ENCODE results near the gene MTTP.

Gene MTTP

DNA sequence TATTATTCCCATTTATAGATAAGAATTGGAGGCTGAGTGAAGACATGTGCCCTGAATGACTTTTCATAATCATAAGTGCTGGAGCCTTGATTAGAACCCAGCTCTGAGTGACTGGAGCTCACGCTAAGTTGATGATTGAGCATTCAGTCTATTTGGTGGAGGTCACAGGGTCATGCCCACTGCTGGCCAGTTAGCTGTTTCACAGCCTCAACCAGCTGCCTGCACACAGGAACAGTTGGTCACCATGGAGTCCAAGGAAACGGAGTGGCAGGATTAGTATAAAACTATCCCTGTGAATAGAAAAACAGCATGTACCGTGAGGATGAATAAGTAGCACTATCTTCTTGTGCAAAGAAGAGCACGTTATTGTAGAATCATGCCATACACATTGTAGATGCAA lies 84.0 kb downstream of the MTTP start:
- no peaks in the 10 kb centered on the region; the same call in 1 of the 2 replicates for H3K27me3 ChIP-seq
- no peaks in the 10 kb centered on the region for H3K36me3 ChIP-seq
- TF ChIP-seq, protein P1, sequence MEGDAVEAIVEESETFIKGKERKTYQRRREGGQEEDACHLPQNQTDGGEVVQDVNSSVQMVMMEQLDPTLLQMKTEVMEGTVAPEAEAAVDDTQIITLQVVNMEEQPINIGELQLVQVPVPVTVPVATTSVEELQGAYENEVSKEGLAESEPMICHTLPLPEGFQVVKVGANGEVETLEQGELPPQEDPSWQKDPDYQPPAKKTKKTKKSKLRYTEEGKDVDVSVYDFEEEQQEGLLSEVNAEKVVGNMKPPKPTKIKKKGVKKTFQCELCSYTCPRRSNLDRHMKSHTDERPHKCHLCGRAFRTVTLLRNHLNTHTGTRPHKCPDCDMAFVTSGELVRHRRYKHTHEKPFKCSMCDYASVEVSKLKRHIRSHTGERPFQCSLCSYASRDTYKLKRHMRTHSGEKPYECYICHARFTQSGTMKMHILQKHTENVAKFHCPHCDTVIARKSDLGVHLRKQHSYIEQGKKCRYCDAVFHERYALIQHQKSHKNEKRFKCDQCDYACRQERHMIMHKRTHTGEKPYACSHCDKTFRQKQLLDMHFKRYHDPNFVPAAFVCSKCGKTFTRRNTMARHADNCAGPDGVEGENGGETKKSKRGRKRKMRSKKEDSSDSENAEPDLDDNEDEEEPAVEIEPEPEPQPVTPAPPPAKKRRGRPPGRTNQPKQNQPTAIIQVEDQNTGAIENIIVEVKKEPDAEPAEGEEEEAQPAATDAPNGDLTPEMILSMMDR (IDR thresholded peaks at IDR 0.05; ENCODE audit: low read depth, low read length) = no peak
- no peaks in the 10 kb centered on the region for H3K9me3 ChIP-seq
- no peak for DNase-seq
- H3K4me1 ChIP-seq = no peaks in the 10 kb centered on the region
- H3K4me3 ChIP-seq (ENCODE audit: low read depth, low read length) = no peak overlapping the region

- H3K9me3 ChIP-seq = no peaks in the 10 kb centered on the region
Observed at GRCh38 chr4:99661907-99662306, 87.3 kb downstream of the MTTP start.

DNA sequence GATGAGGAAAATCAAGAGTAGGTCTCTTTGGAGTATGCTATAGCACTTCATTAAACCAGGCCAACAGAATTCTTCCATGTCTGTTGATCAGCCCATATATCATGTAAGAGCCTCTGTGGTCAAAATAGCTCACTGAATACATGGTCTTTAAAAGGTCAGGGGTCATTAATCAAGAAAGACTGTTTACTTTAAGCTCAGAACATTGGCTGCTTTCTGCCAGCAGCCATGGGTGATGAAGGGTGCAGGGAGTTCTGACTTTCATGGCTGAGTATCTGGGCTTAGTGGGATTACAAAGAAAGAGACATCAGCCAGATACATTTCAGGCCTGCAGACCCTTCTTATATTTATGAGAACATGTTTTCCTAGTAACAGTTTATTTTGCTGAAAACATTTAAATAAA lies 90.1 kb downstream of the MTTP start:
- Histone ChIP-seq H3K4me3 (ENCODE audit: low read depth, low read length) (no peak overlapping the region), H3K9me3 (no peaks in the 10 kb centered on the region), H3K4me1 (no peaks in the 10 kb centered on the region), H3K27me3 (no peaks in the 10 kb centered on the region), H3K36me3 (no peaks in the 10 kb centered on the region)
- no peak for DNase-seq
- TF ChIP-seq, protein P1 (IDR thresholded peaks at IDR 0.05; ENCODE audit: low read depth, low read length) = no peak

More at GRCh38 chr4:99661907-99662306, 87.3 kb downstream of the MTTP start:
- no peaks in the 10 kb centered on the region for H3K4me1 ChIP-seq
- H3K4me3 ChIP-seq (ENCODE audit: low read depth, low read length) = no peak overlapping the region
- DNase-seq = no peak
- TF ChIP-seq, protein P1 (IDR thresholded peaks at IDR 0.05; ENCODE audit: low read depth, low read length) = no peak
- no peaks in the 10 kb centered on the region for H3K36me3 ChIP-seq
- no peaks in the 10 kb centered on the region; the same call in 1 of the 2 replicates for H3K27me3 ChIP-seq

DNA sequence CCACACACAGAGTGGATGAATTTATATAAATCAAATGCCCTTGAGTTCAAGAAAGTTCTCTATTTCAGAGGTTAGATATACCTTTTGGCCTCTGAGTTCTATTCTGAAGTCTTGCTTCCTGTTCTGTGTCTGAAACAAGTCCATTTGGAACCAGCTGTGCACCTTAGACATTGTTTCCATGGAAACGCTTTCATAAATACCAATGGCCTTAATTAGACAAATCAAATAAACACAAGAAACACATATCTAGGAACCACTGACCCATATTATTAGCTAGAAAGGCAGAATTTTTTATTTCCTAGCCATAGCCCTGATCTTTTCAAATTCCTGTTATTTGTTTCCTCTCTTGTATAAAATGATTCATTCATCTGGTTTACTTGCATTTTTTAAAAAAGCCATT lies 91.4 kb downstream of the MTTP start:
- TF ChIP-seq, protein P1 (IDR thresholded peaks at IDR 0.05; ENCODE audit: low read depth, low read length) = no peak
- Histone ChIP-seq H3K9me3 (no peaks in the 10 kb centered on the region), H3K4me1 (no peaks in the 10 kb centered on the region), H3K27me3 (no peaks in the 10 kb centered on the region), H3K4me3 (ENCODE audit: low read depth, low read length) (no peak overlapping the region), H3K36me3 (no peaks in the 10 kb centered on the region)
- DNase-seq = no peak

DNA sequence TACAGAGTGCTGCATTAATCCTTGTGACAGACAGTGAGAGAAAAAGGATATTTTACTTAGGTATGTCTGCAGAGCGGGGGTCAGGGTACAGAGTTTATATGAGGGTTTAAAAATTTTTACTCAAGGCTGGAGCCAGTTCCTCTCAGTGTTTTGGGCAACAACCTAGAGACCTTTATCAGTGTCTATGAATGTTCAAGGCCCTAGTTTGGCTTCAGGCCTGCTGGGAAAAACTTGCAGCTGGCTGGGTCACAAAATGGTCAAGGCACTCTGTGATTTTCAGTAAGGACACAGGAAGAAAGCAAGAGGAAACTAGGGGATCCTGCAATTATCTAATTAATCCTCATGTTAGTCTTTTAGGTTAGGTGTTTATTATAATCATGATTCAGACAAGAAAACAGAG lies 93.8 kb downstream of the MTTP start:
- TF ChIP-seq, protein P1 (IDR thresholded peaks at IDR 0.05; ENCODE audit: low read depth, low read length) = no peak
- Histone ChIP-seq H3K4me1 (no peaks in the 10 kb centered on the region), H3K9me3 (no peaks in the 10 kb centered on the region), H3K36me3 (no peaks in the 10 kb centered on the region), H3K27me3 (no peaks in the 10 kb centered on the region), H3K4me3 (ENCODE audit: low read depth, low read length) (no peak overlapping the region)
- no peak for DNase-seq

- Histone ChIP-seq H3K4me1 (no peaks in the 10 kb centered on the region), H3K36me3 (no peaks in the 10 kb centered on the region), H3K4me3 (ENCODE audit: low read depth, low read length) (no peak overlapping the region), H3K9me3 (no peaks in the 10 kb centered on the region), H3K27me3 (no peaks in the 10 kb centered on the region)
- DNase-seq = no peak
- TF ChIP-seq, protein P1 (IDR thresholded peaks at IDR 0.05; ENCODE audit: low read depth, low read length) = no peak
Observed at GRCh38 chr4:99669084-99669483, 94.5 kb downstream of the MTTP start.
